Upper lobe of left lung (tissue), 6 donors: Measurements from ENCODE around the gene ZSWIM6. TPM values are rescaled to one million over a fixed set of nuclear protein-coding genes. Genes with fewer than 3 reads are reported as not detected.

Experiments used
- ATAC-seq, 2 donors: fragments of 200-7000 bp; cut with Tn5 transposase; one replicate each; pipeline ENCODE4 v1.9.1; 2022; ENCODE audit warnings: mild to moderate bottlenecking in 2 of 2, moderate library complexity in 2 of 2; ENCODE audit not compliant: low FRiP score in 2 of 2
- DNase-seq, 2 donors: peaks; one replicate each; pipeline ENCODE4 v3.0.0-alpha.2; 2019 to 2020
- H3K27ac ChIP-seq, 4 donors: fragments of 200-600 bp; sonication (generic); one replicate each; pipeline ENCODE4 v1.5.1; 2016 to 2019
- H3K27me3 ChIP-seq, 4 donors: fragments of 200-600 bp; sonication (generic); one replicate each; pipeline ENCODE4 v1.5.1; 2017 to 2019
- H3K36me3 ChIP-seq, 4 donors: fragments of 200-600 bp; sonication (generic); one replicate each; pipeline ENCODE4 v1.5.1; 2016 to 2019
- H3K4me1 ChIP-seq, 4 donors: fragments of 200-600 bp; sonication (generic); one replicate each; pipeline ENCODE4 v1.5.1; 2018 to 2019
- H3K4me3 ChIP-seq, 4 donors: fragments of 200-600 bp; sonication (generic); one replicate each; pipeline ENCODE4 v1.5.1; 2017 to 2019; ENCODE audit warnings: mild to moderate bottlenecking in 2 of 4, moderate library complexity in 1 of 4
- H3K9me3 ChIP-seq, 4 donors: fragments of 200-600 bp; sonication (generic); one replicate each; pipeline ENCODE4 v1.5.1; 2018 to 2019
- CTCF ChIP-seq, 6 experiments: fragments of 450-650 bp in 4 of 6; fragments of 200-600 bp in 2 of 6; sonication (generic) in 2 of 6; IDR thresholded peaks; one replicate each; pipeline ENCODE4 v1.5.1; 2016 to 2019; ENCODE audit warnings: antibody characterized with exemption in 6 of 6
- EP300 ChIP-seq, 4 donors: sonication (generic); formaldehyde crosslinking; IDR thresholded peaks; one replicate each; pipeline ENCODE4 v1.5.1; 2017; ENCODE audit warnings: antibody characterized with exemption in 4 of 4, control low read depth in 2 of 4
- POLR2A ChIP-seq, 4 donors: fragments of 450-650 bp; IDR thresholded peaks; one replicate each; pipeline ENCODE4 v1.5.1; 2016 to 2017; ENCODE audit warnings: antibody characterized with exemption in 4 of 4, mild to moderate bottlenecking in 2 of 4
- POLR2AphosphoS5 ChIP-seq, 2 donors: sonication (generic); formaldehyde crosslinking; IDR thresholded peaks; one replicate each; pipeline ENCODE4 v1.5.1; 2017; ENCODE audit warnings: antibody characterized with exemption in 2 of 2
- WGBS, 2 donors: methylation state at CpG; one replicate each; pipeline ENCODE4 v1.1.5; 2017 to 2018; 5-methylcytosine and 5-hydroxymethylcytosine counted together
- total RNA-seq, 6 donors: library from RNA; depleted of rRNA in 4 of 6; stranded (reverse); fragments of >200 nt in 4 of 6; gene quantifications; one replicate each; pipeline versions ENCODE4 v1.1.0 to v1.2.1, GENCODE V29; 2016 to 2021
- donor health status: DM: no; HTN: no; CAD: no; lungs with moderate emphysema.
- donor health status: DM: no; HTN: yes; CAD: no; lungs with severe emphysema.

The ZSWIM6 gene
- total RNA-seq, 6 donors from 2014 or later = 10.5 to 22.3 (median 15.7) TPM

DNA sequence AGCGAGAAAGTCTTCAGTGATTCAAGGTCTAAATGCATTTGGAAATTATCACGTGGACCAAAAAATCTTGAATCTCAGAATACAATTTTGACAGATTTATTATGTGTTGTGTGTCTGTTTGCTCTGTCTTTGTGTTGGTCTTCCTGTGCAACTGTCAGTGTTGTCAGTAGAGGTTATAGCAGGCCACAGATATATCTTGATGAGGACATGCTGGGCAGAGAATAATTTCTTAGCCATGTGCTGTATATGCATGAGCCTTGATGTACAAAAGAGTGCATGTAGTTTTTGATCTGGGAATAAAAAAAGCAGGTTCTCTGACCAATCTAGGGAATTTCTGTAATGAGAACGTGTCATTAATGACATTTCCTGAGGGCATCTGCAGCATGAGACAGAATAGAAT lies 57.6 kb downstream of the ZSWIM6 start:
- Histone ChIP-seq H3K27ac (no peak overlapping the region), H3K4me1 (peaks cover 0 to 14% (median 5%) of the 10 kb centered on the region in 4 donors), H3K36me3 (peaks cover 0 to 3% (median 0%) of the 10 kb centered on the region in 4 donors), H3K9me3 (no peaks in the 10 kb centered on the region), H3K27me3 (no peaks in the 10 kb centered on the region), H3K4me3 (no peak overlapping the region)
- no peak for DNase-seq
- TF ChIP-seq POLR2AphosphoS5 (IDR thresholded peaks at IDR 0.05) (no peak), CTCF (IDR thresholded peaks at IDR 0.05) (no peak), POLR2A (IDR thresholded peaks at IDR 0.05) (no peak), EP300 (IDR thresholded peaks at IDR 0.05) (no peak)
- ATAC-seq = no peak
- WGBS, 2 donors = 61 to 68% methylated on average over 3 of the region's 3 CpGs

DNA sequence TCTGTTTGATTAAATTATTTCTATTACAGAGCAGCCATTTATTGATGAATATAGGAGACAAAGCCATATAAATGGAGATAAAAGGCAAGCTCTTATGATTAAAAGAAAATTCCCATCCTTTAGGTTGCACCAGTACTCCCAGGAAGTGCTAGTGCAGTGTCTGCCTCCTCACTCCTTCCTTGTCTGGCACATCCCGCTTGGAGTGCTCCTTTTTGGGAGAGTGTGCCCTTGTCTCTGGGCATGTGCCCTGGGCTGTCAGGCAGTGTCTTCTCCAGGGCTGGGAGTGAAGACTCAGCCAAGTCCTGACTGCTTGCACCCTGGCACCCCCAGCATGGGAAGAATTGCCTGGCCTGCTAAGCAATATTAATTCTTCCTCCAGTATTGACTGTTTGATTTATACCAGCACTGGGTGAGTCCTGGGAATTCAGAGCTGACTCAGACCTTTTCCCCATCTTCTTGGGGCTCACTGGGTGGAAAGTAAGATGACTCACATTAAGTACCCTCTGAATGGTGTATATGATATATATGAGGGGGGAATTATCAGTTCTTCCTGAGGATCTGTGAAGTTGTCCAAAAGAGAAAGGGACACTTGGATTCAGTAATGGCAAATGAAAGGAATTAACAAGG lies 62.1 kb downstream of the ZSWIM6 start:
- Histone ChIP-seq H3K27ac (no peak overlapping the region), H3K4me1 (peaks cover 0 to 3% (median under 1%) of the 10 kb centered on the region in 4 donors), H3K27me3 (no peaks in the 10 kb centered on the region), H3K9me3 (no peaks in the 10 kb centered on the region), H3K36me3 (peaks cover 0 to 3% (median 0%) of the 10 kb centered on the region in 4 donors), H3K4me3 (no peak overlapping the region)
- WGBS, 2 donors = 89 to 95% methylated on average over 1 of the region's 1 CpG
- DNase-seq (no peak), ATAC-seq (peak in 1 of 2 donors; percentile 28)
- TF ChIP-seq POLR2A (IDR thresholded peaks at IDR 0.05) = no peak
- TF ChIP-seq POLR2AphosphoS5 (IDR thresholded peaks at IDR 0.05) = no peak
- no peak for TF ChIP-seq EP300 (IDR thresholded peaks at IDR 0.05)
- TF ChIP-seq CTCF (IDR thresholded peaks at IDR 0.05) = no peak

DNA sequence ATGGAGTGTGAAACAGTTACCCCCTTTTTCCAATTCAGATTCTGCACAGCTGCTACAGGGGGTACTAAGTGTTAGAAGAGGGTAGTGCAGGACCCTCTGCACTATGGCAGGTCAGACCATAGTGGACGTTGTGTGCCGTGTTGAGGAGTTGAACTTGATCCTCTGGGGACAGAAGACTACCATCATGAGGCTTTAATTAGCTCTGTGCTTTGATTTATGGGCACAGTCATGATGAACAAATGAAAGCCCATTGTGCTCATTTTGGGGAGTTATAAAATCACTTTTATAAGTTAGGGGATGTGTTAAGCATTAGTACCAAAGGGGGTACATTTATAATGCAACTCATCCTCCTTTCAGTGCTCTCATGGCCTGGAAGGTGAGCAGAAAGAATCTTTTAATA lies 62.7 kb downstream of the ZSWIM6 start:
- ATAC-seq = no peak
- no peak overlapping the region for H3K4me3 ChIP-seq
- no peak overlapping the region for H3K27ac ChIP-seq
- H3K9me3 ChIP-seq = no peaks in the 10 kb centered on the region
- H3K36me3 ChIP-seq = peaks cover 0 to 3% (median 0%) of the 10 kb centered on the region in 4 donors
- WGBS, 2 donors = 97 to 100% methylated on average over 2 of the region's 2 CpGs
- H3K4me1 ChIP-seq = peaks cover 0 to under 1% (median 0%) of the 10 kb centered on the region in 4 donors
- TF ChIP-seq EP300 (IDR thresholded peaks at IDR 0.05) (no peak), POLR2AphosphoS5 (IDR thresholded peaks at IDR 0.05) (no peak), CTCF (IDR thresholded peaks at IDR 0.05) (no peak), POLR2A (IDR thresholded peaks at IDR 0.05) (no peak)
- no peak for DNase-seq
- H3K27me3 ChIP-seq = no peaks in the 10 kb centered on the region

- Histone ChIP-seq H3K27ac (no peak overlapping the region), H3K36me3 (no peaks in the 10 kb centered on the region), H3K9me3 (no peaks in the 10 kb centered on the region), H3K4me3 (no peak overlapping the region), H3K4me1 (peaks cover 4 to 13% (median 8%) of the 10 kb centered on the region in 4 donors), H3K27me3 (no peaks in the 10 kb centered on the region)
- ATAC-seq = no peak
- no peak for TF ChIP-seq POLR2A (IDR thresholded peaks at IDR 0.05)
- 50 to 70% methylated on average over 1 of the region's 1 CpG for WGBS, 2 donors
- no peak for DNase-seq
Observed at GRCh38 chr5:61397238-61397637, 65.2 kb downstream of the ZSWIM6 start.

DNA sequence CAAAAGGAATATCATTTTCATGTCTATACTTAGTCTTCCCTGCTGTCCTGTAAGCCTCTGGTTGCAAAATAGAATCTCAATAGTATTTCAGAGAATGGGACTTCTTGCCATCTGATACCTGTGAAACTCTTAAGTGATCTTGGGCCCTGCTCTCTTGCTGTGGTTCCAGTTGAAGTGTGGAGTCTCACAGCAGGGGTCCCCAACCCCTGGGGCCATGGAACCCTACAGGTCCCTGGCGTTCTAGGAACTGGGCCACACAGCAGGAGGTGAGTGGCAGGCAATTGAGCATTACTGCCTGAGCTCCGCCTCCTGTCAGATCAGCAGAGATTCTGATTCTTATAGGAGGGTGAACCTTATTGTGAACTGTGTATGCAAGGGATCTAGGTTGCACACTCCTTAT lies 65.9 kb downstream of the ZSWIM6 start:
- WGBS, 2 donors = 93 to 100% methylated on average over 2 of the region's 2 CpGs
- Histone ChIP-seq H3K27me3 (no peaks in the 10 kb centered on the region), H3K27ac (no peak overlapping the region), H3K36me3 (no peaks in the 10 kb centered on the region), H3K9me3 (no peaks in the 10 kb centered on the region), H3K4me1 (peaks cover 4 to 19% (median 13%) of the 10 kb centered on the region in 4 donors), H3K4me3 (no peak overlapping the region)
- ATAC-seq = no peak
- no peak for DNase-seq
- TF ChIP-seq EP300 (IDR thresholded peaks at IDR 0.05) (no peak), POLR2AphosphoS5 (IDR thresholded peaks at IDR 0.05) (no peak), POLR2A (IDR thresholded peaks at IDR 0.05) (no peak), CTCF (IDR thresholded peaks at IDR 0.05) (no peak)
